ENCODE measurements around the gene MGRN1. TPM values are rescaled to one million over a fixed set of nuclear protein-coding genes. Genes with fewer than 3 reads are reported as not detected.

MGRN1 gene
- total and polyA plus RNA-seq, 2 of the 13 experiments (the other 11 are each of a cell fraction or from before 2014, with no cell fraction given): 11.9 to 12.6 TPM

DNA sequence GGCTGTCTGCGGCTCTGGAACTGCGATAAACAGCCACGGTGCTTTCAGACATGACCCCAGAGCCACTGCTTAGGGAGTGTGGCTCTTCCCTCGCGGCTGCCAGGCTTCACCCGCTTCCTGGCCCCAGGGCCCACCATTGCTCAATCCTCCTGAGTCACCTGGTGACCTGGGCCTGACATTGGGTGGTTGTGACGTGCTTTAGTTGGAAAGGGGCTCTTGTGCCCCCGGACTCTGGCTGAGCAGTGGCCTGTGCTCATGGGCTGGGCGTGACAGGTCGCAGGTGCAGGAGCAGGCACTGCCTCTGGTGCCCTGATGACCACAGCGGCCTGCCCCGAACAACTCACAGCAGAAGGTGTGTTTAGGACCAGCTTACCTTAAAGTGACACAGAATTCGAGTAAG lies 60.1 kb downstream of the MGRN1 start (continued):
- TF ChIP-seq MEIS2 (CRISPR knock-in tag; IDR thresholded peaks at IDR 0.05): no peak
- TF ChIP-seq, protein P1, sequence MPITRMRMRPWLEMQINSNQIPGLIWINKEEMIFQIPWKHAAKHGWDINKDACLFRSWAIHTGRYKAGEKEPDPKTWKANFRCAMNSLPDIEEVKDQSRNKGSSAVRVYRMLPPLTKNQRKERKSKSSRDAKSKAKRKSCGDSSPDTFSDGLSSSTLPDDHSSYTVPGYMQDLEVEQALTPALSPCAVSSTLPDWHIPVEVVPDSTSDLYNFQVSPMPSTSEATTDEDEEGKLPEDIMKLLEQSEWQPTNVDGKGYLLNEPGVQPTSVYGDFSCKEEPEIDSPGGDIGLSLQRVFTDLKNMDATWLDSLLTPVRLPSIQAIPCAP (CRISPR knock-in tag; IDR thresholded peaks at IDR 0.05; ENCODE audit: low read depth): no peak
- TF ChIP-seq NFKB2 (CRISPR knock-in tag; IDR thresholded peaks at IDR 0.05; ENCODE audit: borderline replicate concordance): no peak

DNA sequence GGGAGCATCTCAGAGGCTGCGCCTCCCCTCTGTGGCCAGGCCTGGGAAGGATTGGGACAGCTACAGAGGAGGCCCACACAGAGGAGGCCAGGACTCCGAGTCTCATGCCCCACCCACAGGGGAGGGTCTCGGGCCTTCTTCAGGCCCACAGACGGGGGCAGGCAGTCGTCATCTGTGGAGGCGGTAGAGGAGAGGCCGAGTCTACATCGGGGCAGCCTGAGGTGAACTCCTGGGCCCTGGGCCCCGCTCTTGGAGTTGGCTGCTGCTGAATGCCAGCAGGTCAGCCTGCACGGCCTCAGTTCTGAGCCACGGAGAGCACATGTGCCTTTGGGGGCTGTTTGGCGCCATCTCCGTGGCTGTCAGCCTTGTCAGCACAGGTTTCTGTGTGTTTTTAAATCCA lies 60.7 kb downstream of the MGRN1 start:
- DNase-seq (ENCODE audit: low spot score) (no peak), ATAC-seq (no peak), FAIRE-seq (no peak)
- intact Hi-C loops (cut with micrococcal nuclease; ENCODE audit: unreplicated experiment) (no loop called here), in situ Hi-C loops (cut with HindIII; ENCODE audit: extremely low pct_ligation_motif_present, low pct_unique_long_range_greater_than_20kb) (no loop called here)
- H2AFZ ChIP-seq (ENCODE audit: low read length): no peak overlapping the region
- H3K36me3 ChIP-seq (replicated peaks in 1 of 2; ENCODE audit: control insufficient read depth in 1 of 2, insufficient read depth in 2 of 2, low read length in 2 of 2): peaks cover 29 to 54% of the 10 kb centered on the region in 2 experiments; a peak in 4 of 5 replicates
- ChIA-PET CTCF (ENCODE audit: low intra/inter-chr PET ratio, low total read pairs) (no interaction called here), POLR2A (no interaction called here)
- H3K4me1 ChIP-seq (ENCODE audit: insufficient read depth, low read length): no peaks in the 10 kb centered on the region
- H3K4me2 ChIP-seq (ENCODE audit: low read depth, low read length): no peak overlapping the region
- 100% methylated on average over 8 of the region's 13 CpGs for WGBS (ENCODE audit: low lambda C conversion rate)
- H3K4me3 ChIP-seq (replicated peaks in 1 of 3; ENCODE audit: insufficient read depth in 1 of 3, low read depth in 2 of 3, low read length in 3 of 3): no peak overlapping the region
- no TSS peak for BruUV-seq (replicated peaks)
- no peak overlapping the region for H3K9ac ChIP-seq (ENCODE audit: insufficient read depth, low read depth, low read length)
- H3K27ac ChIP-seq (ENCODE audit: extremely low read length, insufficient read depth, low read length): no peak overlapping the region
- H3K79me2 ChIP-seq (ENCODE audit: insufficient read depth, low read length): no peaks in the 10 kb centered on the region
- H3K9me3 ChIP-seq (ENCODE audit: low read length): no peaks in the 10 kb centered on the region
- H4K20me1 ChIP-seq (ENCODE audit: insufficient read depth, low read length): no peaks in the 10 kb centered on the region
- H3K27me3 ChIP-seq (ENCODE audit: control insufficient read depth in 1 of 2, insufficient read depth in 2 of 2, low read length in 2 of 2): no peaks in the 10 kb centered on the region
- TF ChIP-seq, protein P2, sequence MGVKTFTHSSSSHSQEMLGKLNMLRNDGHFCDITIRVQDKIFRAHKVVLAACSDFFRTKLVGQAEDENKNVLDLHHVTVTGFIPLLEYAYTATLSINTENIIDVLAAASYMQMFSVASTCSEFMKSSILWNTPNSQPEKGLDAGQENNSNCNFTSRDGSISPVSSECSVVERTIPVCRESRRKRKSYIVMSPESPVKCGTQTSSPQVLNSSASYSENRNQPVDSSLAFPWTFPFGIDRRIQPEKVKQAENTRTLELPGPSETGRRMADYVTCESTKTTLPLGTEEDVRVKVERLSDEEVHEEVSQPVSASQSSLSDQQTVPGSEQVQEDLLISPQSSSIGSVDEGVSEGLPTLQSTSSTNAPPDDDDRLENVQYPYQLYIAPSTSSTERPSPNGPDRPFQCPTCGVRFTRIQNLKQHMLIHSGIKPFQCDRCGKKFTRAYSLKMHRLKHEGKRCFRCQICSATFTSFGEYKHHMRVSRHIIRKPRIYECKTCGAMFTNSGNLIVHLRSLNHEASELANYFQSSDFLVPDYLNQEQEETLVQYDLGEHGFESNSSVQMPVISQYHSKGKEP (CRISPR knock-in tag; IDR thresholded peaks at IDR 0.05): no peak
- TF ChIP-seq ZNF3 (CRISPR knock-in tag; IDR thresholded peaks at IDR 0.05): no peak
- TF ChIP-seq, protein P3, sequence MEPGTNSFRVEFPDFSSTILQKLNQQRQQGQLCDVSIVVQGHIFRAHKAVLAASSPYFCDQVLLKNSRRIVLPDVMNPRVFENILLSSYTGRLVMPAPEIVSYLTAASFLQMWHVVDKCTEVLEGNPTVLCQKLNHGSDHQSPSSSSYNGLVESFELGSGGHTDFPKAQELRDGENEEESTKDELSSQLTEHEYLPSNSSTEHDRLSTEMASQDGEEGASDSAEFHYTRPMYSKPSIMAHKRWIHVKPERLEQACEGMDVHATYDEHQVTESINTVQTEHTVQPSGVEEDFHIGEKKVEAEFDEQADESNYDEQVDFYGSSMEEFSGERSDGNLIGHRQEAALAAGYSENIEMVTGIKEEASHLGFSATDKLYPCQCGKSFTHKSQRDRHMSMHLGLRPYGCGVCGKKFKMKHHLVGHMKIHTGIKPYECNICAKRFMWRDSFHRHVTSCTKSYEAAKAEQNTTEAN (CRISPR knock-in tag; conservative IDR thresholded peaks at IDR 0.05): no peak
- no peak for TF ChIP-seq ZNF547 (CRISPR knock-in tag; IDR thresholded peaks at IDR 0.05)

Data from HepG2 (cell line).